ENCODE results near the gene MOB3A.
A peak's percentile ranks its signal among the peaks of the same experiment; 100 is the strongest.

The MOB3A gene

DNA sequence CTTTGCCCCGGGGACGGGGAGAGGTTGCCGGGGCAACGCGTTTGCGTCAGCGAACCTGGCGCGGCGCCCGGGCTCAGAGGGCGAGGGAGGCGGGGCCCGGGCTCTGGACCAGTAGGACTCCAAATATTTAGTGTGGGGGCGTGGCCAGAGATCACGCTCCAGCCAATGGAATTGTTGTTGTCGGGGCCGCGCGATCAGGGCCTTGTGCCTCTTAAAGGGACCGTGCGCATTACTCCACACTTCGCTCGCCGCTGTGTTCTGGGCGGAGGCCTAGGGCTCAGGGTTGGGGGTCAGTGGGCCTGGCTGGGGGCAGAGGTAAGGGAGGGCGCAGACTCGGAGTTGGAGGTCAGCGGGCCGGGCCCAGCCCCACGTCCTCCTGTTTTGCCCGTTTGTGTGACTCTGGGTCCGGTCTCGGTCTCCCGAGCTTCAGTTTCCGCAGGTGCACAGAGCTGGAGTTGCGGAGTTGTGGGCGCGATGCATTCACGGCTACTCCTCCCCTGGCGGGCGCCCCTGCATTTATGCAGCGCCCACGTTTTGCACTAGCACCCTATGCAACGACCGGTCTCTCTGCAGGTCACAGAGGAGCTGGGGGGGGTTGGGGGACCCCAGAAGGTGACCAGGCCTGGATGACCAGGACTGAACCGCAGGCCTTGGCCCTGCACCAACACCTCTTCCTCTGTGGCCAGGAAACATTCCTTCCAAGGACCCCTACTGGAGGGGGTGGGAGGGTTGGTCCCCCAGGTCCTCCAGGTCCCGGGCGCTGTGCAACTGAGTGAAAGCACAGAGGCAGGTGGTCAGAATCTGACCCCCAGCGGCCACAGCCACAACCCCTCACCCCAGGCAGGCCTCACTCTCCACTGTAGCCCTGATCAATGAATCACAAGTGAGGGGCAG lies 34.4 kb downstream of the MOB3A start:
- no peaks in the 10 kb centered on the region for H3K9me3 ChIP-seq (ENCODE audit: control insufficient read depth, insufficient read depth, low read depth, low read length)
- H3K4me1 ChIP-seq (ENCODE audit: control insufficient read depth, insufficient read depth, low read length) = peaks cover 16% of the 10 kb centered on the region
- ChIA-PET CTCF (interaction anchor here (0.7 kb wide), 1 partner anchor 9 kb away, joined by 3 read pairs; no protein-coding TSS in a partner anchor), POLR2A (interaction anchor here (0.5 to 2.8 kb wide), 3 partner anchors 10 to 730 kb away, joined by 3 to 10 read pairs (median 4); no protein-coding TSS in a partner anchor)
- peak overlapping the region; percentile 92 for H3K27ac ChIP-seq (ENCODE audit: extremely low read depth, low read depth, low read length)
- H3K4me3 ChIP-seq (ENCODE audit: low read depth, low read length) = peak overlapping the region; percentile 57
- H3K36me3 ChIP-seq (ENCODE audit: control insufficient read depth in 2 of 2, insufficient read depth in 1 of 2, low read length in 2 of 2) = no peaks in the 10 kb centered on the region
- TF ChIP-seq ZNF76 (tag by site-specific recombination; IDR thresholded peaks at IDR 0.05; ENCODE audit: borderline replicate concordance, low read depth) = peak; percentile 24; the same call in 1 of the 2 replicates
- TF ChIP-seq, protein P1, sequence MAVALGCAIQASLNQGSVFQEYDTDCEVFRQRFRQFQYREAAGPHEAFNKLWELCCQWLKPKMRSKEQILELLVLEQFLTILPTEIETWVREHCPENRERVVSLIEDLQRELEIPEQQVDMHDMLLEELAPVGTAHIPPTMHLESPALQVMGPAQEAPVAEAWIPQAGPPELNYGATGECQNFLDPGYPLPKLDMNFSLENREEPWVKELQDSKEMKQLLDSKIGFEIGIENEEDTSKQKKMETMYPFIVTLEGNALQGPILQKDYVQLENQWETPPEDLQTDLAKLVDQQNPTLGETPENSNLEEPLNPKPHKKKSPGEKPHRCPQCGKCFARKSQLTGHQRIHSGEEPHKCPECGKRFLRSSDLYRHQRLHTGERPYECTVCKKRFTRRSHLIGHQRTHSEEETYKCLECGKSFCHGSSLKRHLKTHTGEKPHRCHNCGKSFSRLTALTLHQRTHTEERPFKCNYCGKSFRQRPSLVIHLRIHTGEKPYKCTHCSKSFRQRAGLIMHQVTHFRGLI (tag by site-specific recombination; IDR thresholded peaks at IDR 0.05) = no peak
- TF ChIP-seq, protein P2, sequence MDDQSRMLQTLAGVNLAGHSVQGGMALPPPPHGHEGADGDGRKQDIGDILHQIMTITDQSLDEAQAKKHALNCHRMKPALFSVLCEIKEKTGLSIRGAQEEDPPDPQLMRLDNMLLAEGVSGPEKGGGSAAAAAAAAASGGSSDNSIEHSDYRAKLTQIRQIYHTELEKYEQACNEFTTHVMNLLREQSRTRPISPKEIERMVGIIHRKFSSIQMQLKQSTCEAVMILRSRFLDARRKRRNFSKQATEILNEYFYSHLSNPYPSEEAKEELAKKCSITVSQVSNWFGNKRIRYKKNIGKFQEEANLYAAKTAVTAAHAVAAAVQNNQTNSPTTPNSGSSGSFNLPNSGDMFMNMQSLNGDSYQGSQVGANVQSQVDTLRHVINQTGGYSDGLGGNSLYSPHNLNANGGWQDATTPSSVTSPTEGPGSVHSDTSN (CRISPR knock-in tag; IDR thresholded peaks at IDR 0.05) = no peak
- TF ChIP-seq, protein P3, sequence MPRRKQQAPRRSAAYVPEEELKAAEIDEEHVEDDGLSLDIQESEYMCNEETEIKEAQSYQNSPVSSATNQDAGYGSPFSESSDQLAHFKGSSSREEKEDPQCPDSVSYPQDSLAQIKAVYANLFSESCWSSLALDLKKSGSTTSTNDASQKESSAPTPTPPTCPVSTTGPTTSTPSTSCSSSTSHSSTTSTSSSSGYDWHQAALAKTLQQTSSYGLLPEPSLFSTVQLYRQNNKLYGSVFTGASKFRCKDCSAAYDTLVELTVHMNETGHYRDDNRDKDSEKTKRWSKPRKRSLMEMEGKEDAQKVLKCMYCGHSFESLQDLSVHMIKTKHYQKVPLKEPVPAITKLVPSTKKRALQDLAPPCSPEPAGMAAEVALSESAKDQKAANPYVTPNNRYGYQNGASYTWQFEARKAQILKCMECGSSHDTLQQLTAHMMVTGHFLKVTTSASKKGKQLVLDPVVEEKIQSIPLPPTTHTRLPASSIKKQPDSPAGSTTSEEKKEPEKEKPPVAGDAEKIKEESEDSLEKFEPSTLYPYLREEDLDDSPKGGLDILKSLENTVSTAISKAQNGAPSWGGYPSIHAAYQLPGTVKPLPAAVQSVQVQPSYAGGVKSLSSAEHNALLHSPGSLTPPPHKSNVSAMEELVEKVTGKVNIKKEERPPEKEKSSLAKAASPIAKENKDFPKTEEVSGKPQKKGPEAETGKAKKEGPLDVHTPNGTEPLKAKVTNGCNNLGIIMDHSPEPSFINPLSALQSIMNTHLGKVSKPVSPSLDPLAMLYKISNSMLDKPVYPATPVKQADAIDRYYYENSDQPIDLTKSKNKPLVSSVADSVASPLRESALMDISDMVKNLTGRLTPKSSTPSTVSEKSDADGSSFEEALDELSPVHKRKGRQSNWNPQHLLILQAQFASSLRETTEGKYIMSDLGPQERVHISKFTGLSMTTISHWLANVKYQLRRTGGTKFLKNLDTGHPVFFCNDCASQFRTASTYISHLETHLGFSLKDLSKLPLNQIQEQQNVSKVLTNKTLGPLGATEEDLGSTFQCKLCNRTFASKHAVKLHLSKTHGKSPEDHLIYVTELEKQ (tag by site-specific recombination; IDR thresholded peaks at IDR 0.05; ENCODE audit: borderline replicate concordance) = no peak
- no peak for TF ChIP-seq ZNF155 (tag by site-specific recombination; IDR thresholded peaks at IDR 0.05)
- no peak for TF ChIP-seq ZBTB21 (tag by site-specific recombination; IDR thresholded peaks at IDR 0.05)
- no peak for TF ChIP-seq ZNF133 (tag by site-specific recombination; IDR thresholded peaks at IDR 0.05)
- TF ChIP-seq ZNF394 (tag by site-specific recombination; IDR thresholded peaks at IDR 0.05; ENCODE audit: borderline replicate concordance) = peak; percentile 61; the same call in 1 of the 2 replicates
- TF ChIP-seq, protein P4, sequence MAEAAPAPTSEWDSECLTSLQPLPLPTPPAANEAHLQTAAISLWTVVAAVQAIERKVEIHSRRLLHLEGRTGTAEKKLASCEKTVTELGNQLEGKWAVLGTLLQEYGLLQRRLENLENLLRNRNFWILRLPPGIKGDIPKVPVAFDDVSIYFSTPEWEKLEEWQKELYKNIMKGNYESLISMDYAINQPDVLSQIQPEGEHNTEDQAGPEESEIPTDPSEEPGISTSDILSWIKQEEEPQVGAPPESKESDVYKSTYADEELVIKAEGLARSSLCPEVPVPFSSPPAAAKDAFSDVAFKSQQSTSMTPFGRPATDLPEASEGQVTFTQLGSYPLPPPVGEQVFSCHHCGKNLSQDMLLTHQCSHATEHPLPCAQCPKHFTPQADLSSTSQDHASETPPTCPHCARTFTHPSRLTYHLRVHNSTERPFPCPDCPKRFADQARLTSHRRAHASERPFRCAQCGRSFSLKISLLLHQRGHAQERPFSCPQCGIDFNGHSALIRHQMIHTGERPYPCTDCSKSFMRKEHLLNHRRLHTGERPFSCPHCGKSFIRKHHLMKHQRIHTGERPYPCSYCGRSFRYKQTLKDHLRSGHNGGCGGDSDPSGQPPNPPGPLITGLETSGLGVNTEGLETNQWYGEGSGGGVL (tag by site-specific recombination; IDR thresholded peaks at IDR 0.05) = no peak
- TF ChIP-seq ZNF510 (tag by site-specific recombination; IDR thresholded peaks at IDR 0.05; ENCODE audit: insufficient replicate concordance) = no peak
- peak; percentile 86; the same call in 1 of the 2 replicates for TF ChIP-seq ZNF2 (tag by site-specific recombination; IDR thresholded peaks at IDR 0.05)
- TF ChIP-seq ZNF792 (tag by site-specific recombination; IDR thresholded peaks at IDR 0.05) = peak; percentile 87
- TF ChIP-seq ZNF555 (tag by site-specific recombination; conservative IDR thresholded peaks at IDR 0.05) = no peak
- peak; percentile 34; the same call in 1 of the 2 replicates for TF ChIP-seq SP7 (tag by site-specific recombination; IDR thresholded peaks at IDR 0.05)
- TF ChIP-seq ZNF404 (tag by site-specific recombination; IDR thresholded peaks at IDR 0.05) = no peak
- peak; percentile 70; the same call in 1 of the 2 replicates for TF ChIP-seq SP3 (tag by site-specific recombination; IDR thresholded peaks at IDR 0.05)
- TF ChIP-seq ZNF366 (tag by site-specific recombination; conservative IDR thresholded peaks at IDR 0.05) = no peak
- TF ChIP-seq, protein P5, sequence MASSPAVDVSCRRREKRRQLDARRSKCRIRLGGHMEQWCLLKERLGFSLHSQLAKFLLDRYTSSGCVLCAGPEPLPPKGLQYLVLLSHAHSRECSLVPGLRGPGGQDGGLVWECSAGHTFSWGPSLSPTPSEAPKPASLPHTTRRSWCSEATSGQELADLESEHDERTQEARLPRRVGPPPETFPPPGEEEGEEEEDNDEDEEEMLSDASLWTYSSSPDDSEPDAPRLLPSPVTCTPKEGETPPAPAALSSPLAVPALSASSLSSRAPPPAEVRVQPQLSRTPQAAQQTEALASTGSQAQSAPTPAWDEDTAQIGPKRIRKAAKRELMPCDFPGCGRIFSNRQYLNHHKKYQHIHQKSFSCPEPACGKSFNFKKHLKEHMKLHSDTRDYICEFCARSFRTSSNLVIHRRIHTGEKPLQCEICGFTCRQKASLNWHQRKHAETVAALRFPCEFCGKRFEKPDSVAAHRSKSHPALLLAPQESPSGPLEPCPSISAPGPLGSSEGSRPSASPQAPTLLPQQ (tag by site-specific recombination; IDR thresholded peaks at IDR 0.05) = peak; percentile 40; the same call in 1 of the 2 replicates
- TF ChIP-seq, protein P6, sequence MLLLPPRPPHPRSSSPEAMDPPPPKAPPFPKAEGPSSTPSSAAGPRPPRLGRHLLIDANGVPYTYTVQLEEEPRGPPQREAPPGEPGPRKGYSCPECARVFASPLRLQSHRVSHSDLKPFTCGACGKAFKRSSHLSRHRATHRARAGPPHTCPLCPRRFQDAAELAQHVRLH (tag by site-specific recombination; IDR thresholded peaks at IDR 0.05) = 0 out of 2 replicates have a peak, but pooled peaks have one; percentile 27
- TF ChIP-seq ZNF785 (tag by site-specific recombination; IDR thresholded peaks at IDR 0.05) = no peak
- TF ChIP-seq GLI4 (tag by site-specific recombination; IDR thresholded peaks at IDR 0.05) = no peak
- no peak for TF ChIP-seq ZSCAN23 (tag by site-specific recombination; IDR thresholded peaks at IDR 0.05)
- TF ChIP-seq KLF9 (tag by site-specific recombination; IDR thresholded peaks at IDR 0.05; ENCODE audit: low read depth) = peak; percentile 30; the same call in 1 of the 2 replicates
- no peak for TF ChIP-seq ZNF585B (tag by site-specific recombination; IDR thresholded peaks at IDR 0.05)

Data from HEK293 (cell line).